ENCODE measurements around the gene MEIS1.

Gene MEIS1

DNA sequence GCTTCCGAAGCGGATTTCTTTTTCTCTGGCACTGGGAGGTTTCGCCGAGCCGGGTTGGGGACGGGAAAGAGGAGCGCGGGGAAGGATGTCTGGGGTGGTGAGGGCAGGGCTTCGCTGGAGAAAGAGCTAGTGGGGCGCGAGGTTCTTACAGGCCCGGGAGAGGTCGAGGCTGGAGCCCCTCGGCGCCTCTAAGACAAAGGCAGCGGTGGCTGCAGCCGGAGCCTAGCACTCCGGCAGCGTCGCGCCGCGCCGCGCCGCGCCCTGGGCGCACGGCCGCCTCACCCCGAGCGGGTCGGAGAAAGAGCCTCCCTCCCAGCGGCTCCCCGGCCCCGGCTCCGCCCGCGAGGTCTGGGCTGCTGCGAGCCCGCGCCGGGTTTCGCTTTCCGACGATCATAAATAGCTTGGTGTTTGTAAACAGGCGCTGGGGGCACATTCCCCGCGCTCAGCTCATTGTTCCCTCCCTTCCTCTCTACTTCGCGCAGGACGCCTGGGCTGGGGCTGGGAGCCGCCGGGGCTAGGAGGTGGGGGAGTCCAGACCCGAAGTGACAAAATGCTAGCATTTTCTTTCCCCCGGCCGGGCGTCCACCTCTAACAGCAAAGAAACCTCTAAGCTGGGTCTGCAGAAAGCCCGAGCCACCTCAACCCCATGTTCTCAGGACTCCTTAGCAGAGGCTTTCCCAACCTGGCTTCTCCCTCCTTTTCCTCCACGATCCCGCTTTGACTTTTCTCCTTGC lies 813 bp upstream of the MEIS1 start:
- H3K9ac ChIP-seq (ENCODE audit: low read length): peak overlapping the region; percentile 85
- peaks cover 31% of the 10 kb centered on the region for H3F3A ChIP-seq (ENCODE audit: insufficient read depth, low read length)
- peaks cover 37% of the 10 kb centered on the region for H3K79me2 ChIP-seq (ENCODE audit: low read length)
- peak overlapping the region; percentile 87 for H3K4me2 ChIP-seq (ENCODE audit: low read depth, low read length)
- no peaks in the 10 kb centered on the region for H3K27me3 ChIP-seq (replicated peaks; ENCODE audit: insufficient read depth, low read length)
- peak overlapping the region; percentile 95 for H2AFZ ChIP-seq (ENCODE audit: low read length)
- no peaks in the 10 kb centered on the region for H3K4me1 ChIP-seq (ENCODE audit: low read length)
- H3K9me3 ChIP-seq (replicated peaks; ENCODE audit: insufficient read depth, low read length): no peaks in the 10 kb centered on the region
- H3K36me3 ChIP-seq (replicated peaks; ENCODE audit: insufficient read depth, low read length): no peaks in the 10 kb centered on the region
- H3K27ac ChIP-seq (ENCODE audit: low read length): peak overlapping the region; percentile 90
- no peaks in the 10 kb centered on the region for H3K9me2 ChIP-seq (replicated peaks; ENCODE audit: insufficient read depth, low read length)
- peak overlapping the region; percentile 82 for H3K4me3 ChIP-seq (ENCODE audit: low read length)
- peak; percentile 90 for DNase-seq
- no peaks in the 10 kb centered on the region for H4K20me1 ChIP-seq (ENCODE audit: insufficient read depth, low read length)
- TF ChIP-seq EZH2phosphoT487 (IDR thresholded peaks at IDR 0.05; ENCODE audit: low read length): no peak
- TF ChIP-seq EZH2 (optimal IDR thresholded peaks at IDR 0.05; ENCODE audit: low read depth, low read length): no peak
- TF ChIP-seq, protein P1, sequence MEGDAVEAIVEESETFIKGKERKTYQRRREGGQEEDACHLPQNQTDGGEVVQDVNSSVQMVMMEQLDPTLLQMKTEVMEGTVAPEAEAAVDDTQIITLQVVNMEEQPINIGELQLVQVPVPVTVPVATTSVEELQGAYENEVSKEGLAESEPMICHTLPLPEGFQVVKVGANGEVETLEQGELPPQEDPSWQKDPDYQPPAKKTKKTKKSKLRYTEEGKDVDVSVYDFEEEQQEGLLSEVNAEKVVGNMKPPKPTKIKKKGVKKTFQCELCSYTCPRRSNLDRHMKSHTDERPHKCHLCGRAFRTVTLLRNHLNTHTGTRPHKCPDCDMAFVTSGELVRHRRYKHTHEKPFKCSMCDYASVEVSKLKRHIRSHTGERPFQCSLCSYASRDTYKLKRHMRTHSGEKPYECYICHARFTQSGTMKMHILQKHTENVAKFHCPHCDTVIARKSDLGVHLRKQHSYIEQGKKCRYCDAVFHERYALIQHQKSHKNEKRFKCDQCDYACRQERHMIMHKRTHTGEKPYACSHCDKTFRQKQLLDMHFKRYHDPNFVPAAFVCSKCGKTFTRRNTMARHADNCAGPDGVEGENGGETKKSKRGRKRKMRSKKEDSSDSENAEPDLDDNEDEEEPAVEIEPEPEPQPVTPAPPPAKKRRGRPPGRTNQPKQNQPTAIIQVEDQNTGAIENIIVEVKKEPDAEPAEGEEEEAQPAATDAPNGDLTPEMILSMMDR (IDR thresholded peaks at IDR 0.05; ENCODE audit: low read length): no peak

DNA sequence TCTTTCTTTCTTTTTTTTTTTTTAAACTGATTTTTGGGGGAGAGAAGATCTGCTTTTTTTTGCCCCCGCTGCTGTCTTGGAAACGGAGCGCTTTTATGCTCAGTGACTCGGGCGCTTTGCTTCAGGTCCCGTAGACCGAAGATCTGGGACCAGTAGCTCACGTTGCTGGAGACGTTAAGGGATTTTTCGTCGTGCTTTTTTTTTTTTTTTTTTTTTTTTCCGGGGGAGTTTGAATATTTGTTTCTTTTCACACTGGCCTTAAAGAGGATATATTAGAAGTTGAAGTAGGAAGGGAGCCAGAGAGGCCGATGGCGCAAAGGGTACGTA lies 587 bp downstream of the MEIS1 start:
- no peak for TF ChIP-seq EZH2 (optimal IDR thresholded peaks at IDR 0.05; ENCODE audit: low read depth, low read length)
- no peak for TF ChIP-seq EZH2phosphoT487 (IDR thresholded peaks at IDR 0.05; ENCODE audit: low read length)
- TF ChIP-seq, protein P1 (IDR thresholded peaks at IDR 0.05; ENCODE audit: low read length): no peak

DNA sequence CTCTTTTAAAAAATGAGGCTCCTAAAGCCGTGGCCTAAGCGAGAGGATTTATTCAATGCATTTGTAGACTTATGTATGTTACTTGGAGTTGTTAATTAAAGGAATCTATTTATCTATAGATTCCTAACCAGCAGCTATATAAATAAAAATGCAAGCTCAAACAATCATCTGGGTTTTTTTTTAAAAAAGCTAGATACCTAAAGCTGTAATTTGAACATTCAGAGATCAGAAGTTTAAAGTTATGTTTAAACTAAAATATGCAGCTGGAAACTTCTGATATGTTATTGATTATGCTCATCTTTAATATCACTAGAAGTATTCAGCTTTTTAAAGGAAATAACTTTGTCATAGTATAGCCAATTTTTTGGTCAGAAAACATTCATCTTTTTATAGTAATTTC lies 1.0 kb downstream of the MEIS1 start:
- peak overlapping the region; percentile 90 for H3K27ac ChIP-seq (ENCODE audit: low read length)
- no peaks in the 10 kb centered on the region for H3K27me3 ChIP-seq (replicated peaks; ENCODE audit: insufficient read depth, low read length)

More for the DNA sequence above, 587 bp downstream of the MEIS1 start:
- H3K4me3 ChIP-seq (ENCODE audit: low read length): peak overlapping the region; percentile 82
- H3K36me3 ChIP-seq (replicated peaks; ENCODE audit: insufficient read depth, low read length): no peaks in the 10 kb centered on the region
- DNase-seq: no peak
- H2AFZ ChIP-seq (ENCODE audit: low read length): peak overlapping the region; percentile 95
- H3K27me3 ChIP-seq (replicated peaks; ENCODE audit: insufficient read depth, low read length): no peaks in the 10 kb centered on the region
- peak overlapping the region; percentile 85 for H3K9ac ChIP-seq (ENCODE audit: low read length)
- H3K9me2 ChIP-seq (replicated peaks; ENCODE audit: insufficient read depth, low read length): no peaks in the 10 kb centered on the region
- peaks cover 50% of the 10 kb centered on the region for H3K79me2 ChIP-seq (ENCODE audit: low read length)
- peaks cover 31% of the 10 kb centered on the region for H3F3A ChIP-seq (ENCODE audit: insufficient read depth, low read length)
- H3K9me3 ChIP-seq (replicated peaks; ENCODE audit: insufficient read depth, low read length): no peaks in the 10 kb centered on the region
- peak overlapping the region; percentile 90 for H3K27ac ChIP-seq (ENCODE audit: low read length)
- no peaks in the 10 kb centered on the region for H3K4me1 ChIP-seq (ENCODE audit: low read length)
- no peaks in the 10 kb centered on the region for H4K20me1 ChIP-seq (ENCODE audit: insufficient read depth, low read length)
- H3K4me2 ChIP-seq (ENCODE audit: low read depth, low read length): peak overlapping the region; percentile 87; the same call in 1 of the 2 replicates

More for the DNA sequence above, 1.0 kb downstream of the MEIS1 start:
- Histone ChIP-seq H3K4me2 (ENCODE audit: low read depth, low read length) (peak overlapping the region; percentile 87), H3K4me1 (ENCODE audit: low read length) (no peaks in the 10 kb centered on the region), H3K9ac (ENCODE audit: low read length) (peak overlapping the region; percentile 85), H2AFZ (ENCODE audit: low read length) (0 out of 2 replicates have a peak overlapping the region, but pooled peaks have one; percentile 41), H3K9me2 (replicated peaks; ENCODE audit: insufficient read depth, low read length) (no peaks in the 10 kb centered on the region), H3F3A (ENCODE audit: insufficient read depth, low read length) (peaks cover 31% of the 10 kb centered on the region), H4K20me1 (ENCODE audit: insufficient read depth, low read length) (no peaks in the 10 kb centered on the region), H3K79me2 (ENCODE audit: low read length) (peaks cover 54% of the 10 kb centered on the region), H3K9me3 (replicated peaks; ENCODE audit: insufficient read depth, low read length) (no peaks in the 10 kb centered on the region), H3K36me3 (replicated peaks; ENCODE audit: insufficient read depth, low read length) (no peaks in the 10 kb centered on the region), H3K4me3 (ENCODE audit: low read length) (peak overlapping the region; percentile 82)
- no peak for DNase-seq
- TF ChIP-seq, protein P1 (IDR thresholded peaks at IDR 0.05; ENCODE audit: low read length): no peak
- TF ChIP-seq EZH2 (optimal IDR thresholded peaks at IDR 0.05; ENCODE audit: low read depth, low read length) (no peak), EZH2phosphoT487 (IDR thresholded peaks at IDR 0.05; ENCODE audit: low read length) (no peak)
